Neutrophil (primary cell): ENCODE data around the gene DIPK2B.

Experiments used
- H3K27ac ChIP-seq: fragments of 200-600 bp; sonication (generic); 2 replicates; pipeline ENCODE4 v1.5.1; 2016; ENCODE audit warnings: mild to moderate bottlenecking, moderate library complexity
- H3K27me3 ChIP-seq: fragments of 200-600 bp; sonication (generic); 2 replicates; pipeline ENCODE4 v1.6.0; 2016; ENCODE audit warnings: mild to moderate bottlenecking
- H3K36me3 ChIP-seq: fragments of 200-600 bp; sonication (generic); 2 replicates; pipeline ENCODE4 v1.5.1; 2017
- H3K4me1 ChIP-seq, 2 experiments: fragments of 200-600 bp in 1 of 2; sonication (generic) in 1 of 2; 1 replicate in 1 of 2; 2 replicates in 1 of 2; pipeline versions ENCODE4 v1.5.1 to v1.6.1; 2013 to 2016; ENCODE audit warnings: low read depth in 1 of 2, low read length in 1 of 2, mild to moderate bottlenecking in 1 of 2, moderate library complexity in 1 of 2; ENCODE audit not compliant: control insufficient read depth in 1 of 2, insufficient read depth in 1 of 2
- H3K4me3 ChIP-seq, 2 experiments: fragments of 200-600 bp in 1 of 2; sonication (generic) in 1 of 2; 1 replicate in 1 of 2; 2 replicates in 1 of 2; pipeline ENCODE4 v1.5.1; 2013 to 2016; ENCODE audit warnings: low read depth in 1 of 2, low read length in 1 of 2, mild to moderate bottlenecking in 1 of 2, moderate library complexity in 1 of 2
- H3K9me3 ChIP-seq: fragments of 200-600 bp; sonication (generic); 2 replicates; pipeline ENCODE4 v1.5.1; 2016
- CTCF ChIP-seq: fragments of 200-600 bp; sonication (generic); IDR thresholded peaks from 2 replicates; pipeline ENCODE4 v1.5.1; 2016; ENCODE audit warnings: antibody characterized with exemption

Gene DIPK2B

GRCh38 chrX:45198706-45199105, 2.0 kb downstream of the DIPK2B start:
- peaks cover 23% of the 10 kb centered on the region for H3K27me3 ChIP-seq
- no peaks in the 10 kb centered on the region for H3K9me3 ChIP-seq
- H3K36me3 ChIP-seq = no peaks in the 10 kb centered on the region
- H3K4me3 ChIP-seq = no peak overlapping the region
- no peaks in the 10 kb centered on the region for H3K4me1 ChIP-seq
- TF ChIP-seq CTCF = no peak
- H3K27ac ChIP-seq = no peak overlapping the region

DNA sequence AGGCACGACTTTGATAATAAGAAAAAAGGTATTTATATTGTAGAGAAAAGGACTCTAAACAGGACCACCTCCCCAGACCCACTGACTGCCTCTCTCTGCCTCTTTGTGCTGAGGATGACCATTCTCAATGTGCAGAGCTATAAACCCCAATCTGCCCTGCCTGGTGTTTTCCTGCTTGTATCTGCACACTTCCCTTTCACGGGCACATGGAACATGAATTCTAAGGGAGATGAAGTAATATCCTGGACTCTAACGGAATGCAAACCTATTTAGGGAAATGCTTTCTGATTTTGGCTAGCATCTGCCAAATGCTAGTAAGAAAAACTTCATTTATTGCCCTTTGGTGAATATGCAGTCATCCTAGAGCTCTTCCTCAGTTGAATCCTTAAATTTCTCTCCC, 2.4 kb downstream of the DIPK2B start:
- no peak overlapping the region for H3K4me3 ChIP-seq
- H3K4me1 ChIP-seq = no peaks in the 10 kb centered on the region
- H3K27me3 ChIP-seq = peaks cover 23% of the 10 kb centered on the region
- no peaks in the 10 kb centered on the region for H3K36me3 ChIP-seq
- no peaks in the 10 kb centered on the region for H3K9me3 ChIP-seq
- no peak overlapping the region for H3K27ac ChIP-seq
- TF ChIP-seq CTCF = no peak

GRCh38 chrX:45196701-45197100, 4.0 kb downstream of the DIPK2B start:
- Histone ChIP-seq H3K9me3 (no peaks in the 10 kb centered on the region), H3K4me3 (no peak overlapping the region), H3K27ac (no peak overlapping the region), H3K4me1 (peaks cover 9% of the 10 kb centered on the region in 2 experiments), H3K36me3 (no peaks in the 10 kb centered on the region), H3K27me3 (peaks cover 19% of the 10 kb centered on the region)
- TF ChIP-seq CTCF = no peak

DNA sequence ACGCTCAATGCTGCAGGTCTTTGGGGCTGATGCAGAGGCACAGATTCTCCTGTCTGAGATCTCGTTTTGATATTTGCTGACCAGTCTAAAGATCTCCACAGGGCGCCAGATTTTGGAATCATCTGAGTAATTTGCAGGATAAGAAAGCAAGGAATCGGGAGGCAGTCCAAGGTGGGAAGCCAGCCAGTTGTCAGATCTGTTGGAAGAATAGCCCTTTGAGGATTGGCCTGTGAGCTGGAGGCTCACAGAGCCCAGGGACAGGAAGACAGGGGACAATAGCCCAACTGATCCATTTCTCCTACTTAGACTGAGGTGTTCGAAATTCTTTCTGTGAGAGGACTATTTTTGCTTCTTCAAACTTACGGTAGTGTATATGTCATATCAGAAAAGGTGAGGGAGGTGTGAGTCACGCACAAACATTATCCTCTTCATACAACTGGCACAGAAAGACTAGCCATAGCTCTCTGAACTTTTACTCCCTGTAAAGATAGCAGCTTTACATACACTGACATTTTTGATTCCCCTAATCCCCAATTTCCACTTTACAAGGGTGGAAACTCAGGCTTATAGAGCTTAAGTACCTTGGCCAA, 8.8 kb downstream of the DIPK2B start:
- peak overlapping the region; percentile 24 to 52 for H3K4me3 ChIP-seq
- no peaks in the 10 kb centered on the region for H3K9me3 ChIP-seq
- no peaks in the 10 kb centered on the region for H3K36me3 ChIP-seq
- no peak for TF ChIP-seq CTCF
- H3K4me1 ChIP-seq = peaks cover 30 to 36% of the 10 kb centered on the region in 2 experiments
- peak overlapping the region; percentile 90 for H3K27ac ChIP-seq
- peaks cover 9% of the 10 kb centered on the region for H3K27me3 ChIP-seq

- H3K9me3 ChIP-seq = no peaks in the 10 kb centered on the region
- H3K36me3 ChIP-seq = no peaks in the 10 kb centered on the region
- TF ChIP-seq CTCF = no peak
- H3K27ac ChIP-seq = peak overlapping the region; percentile 90
- H3K27me3 ChIP-seq = peaks cover 9% of the 10 kb centered on the region
- H3K4me1 ChIP-seq = peaks cover 30 to 38% of the 10 kb centered on the region in 2 experiments
- H3K4me3 ChIP-seq = peak overlapping the region; percentile 24 to 52
Observed at GRCh38 chrX:45191383-45191782, 9.3 kb downstream of the DIPK2B start.
